Measurements from ENCODE around the gene UBE3C.
"Not testable (repeated sequence)": the region's sequence is repeated elsewhere in the genome, so short reads cannot be mapped to it uniquely, and the experiment has no call there.

The UBE3C gene

GRCh38 chr7:157274094-157274634 lies 135.4 kb downstream of the UBE3C start:
- DNase-seq = not testable (repeated sequence)

DNA sequence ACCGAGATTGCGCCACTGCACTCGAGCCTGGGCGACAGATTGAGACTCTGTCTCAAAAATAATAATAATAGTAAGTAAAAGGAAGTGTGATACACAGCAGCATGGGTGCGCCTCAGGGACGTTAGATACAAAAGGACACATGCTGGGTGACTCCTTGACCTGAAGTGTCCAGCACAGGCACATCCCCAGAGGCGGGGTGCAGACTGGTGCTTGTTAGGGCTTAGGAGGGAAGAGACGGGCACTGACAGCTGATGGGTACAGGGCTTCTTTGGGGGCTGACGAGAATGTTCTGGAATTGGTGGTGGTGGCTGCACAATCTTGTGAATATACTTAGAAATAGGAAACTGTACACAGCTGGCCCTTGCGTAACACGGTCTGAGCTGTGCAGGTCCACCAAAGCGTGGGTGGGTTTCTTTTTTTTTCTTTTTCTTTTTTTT lies 136.3 kb downstream of the UBE3C start:
- peak in 1 of 2 donors; percentile 25 for DNase-seq

GRCh38 chr7:157276091-157276561 lies 137.4 kb downstream of the UBE3C start:
- no peak for DNase-seq

DNA sequence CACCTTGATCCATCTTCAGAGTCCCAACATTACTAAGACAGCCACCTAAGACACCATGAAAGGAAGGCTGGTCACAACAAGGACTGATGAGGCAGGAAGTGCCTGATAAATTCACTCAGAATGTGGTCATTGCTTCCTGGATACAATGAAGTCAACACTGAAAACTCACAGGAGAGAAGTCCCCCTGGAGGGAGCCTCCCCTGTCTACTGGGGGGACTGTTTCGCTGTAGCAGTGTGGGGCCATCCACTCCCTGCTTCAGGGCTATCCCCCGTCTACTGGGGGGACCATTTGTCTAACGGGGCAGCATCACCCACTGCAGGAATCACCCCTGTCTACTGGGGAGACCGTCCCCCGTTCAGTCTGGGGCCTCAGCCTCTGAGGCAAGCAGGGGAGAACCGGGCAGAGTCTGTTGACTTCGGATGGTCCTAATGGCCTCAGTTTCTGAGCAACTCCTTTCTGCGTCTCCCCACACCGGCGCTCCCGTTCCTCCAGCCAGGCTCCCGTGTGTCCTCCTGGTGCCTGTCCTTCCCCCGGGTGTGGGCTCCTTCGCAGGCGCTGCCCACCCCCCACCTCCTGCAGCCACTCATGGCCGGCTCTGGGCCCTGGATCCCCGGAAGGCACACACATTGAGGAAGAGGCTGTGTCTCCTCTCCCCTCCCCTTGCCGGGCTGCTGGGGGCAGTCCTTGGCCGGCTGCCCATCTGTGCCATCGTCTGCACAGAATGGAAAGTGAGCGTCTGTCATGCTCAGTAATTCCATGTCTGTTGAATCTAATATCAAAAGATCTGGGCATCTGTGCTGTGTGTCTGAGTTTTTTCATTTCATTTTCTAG lies 138.2 kb downstream of the UBE3C start:
- peak; percentile 25 to 40 for DNase-seq

DNA sequence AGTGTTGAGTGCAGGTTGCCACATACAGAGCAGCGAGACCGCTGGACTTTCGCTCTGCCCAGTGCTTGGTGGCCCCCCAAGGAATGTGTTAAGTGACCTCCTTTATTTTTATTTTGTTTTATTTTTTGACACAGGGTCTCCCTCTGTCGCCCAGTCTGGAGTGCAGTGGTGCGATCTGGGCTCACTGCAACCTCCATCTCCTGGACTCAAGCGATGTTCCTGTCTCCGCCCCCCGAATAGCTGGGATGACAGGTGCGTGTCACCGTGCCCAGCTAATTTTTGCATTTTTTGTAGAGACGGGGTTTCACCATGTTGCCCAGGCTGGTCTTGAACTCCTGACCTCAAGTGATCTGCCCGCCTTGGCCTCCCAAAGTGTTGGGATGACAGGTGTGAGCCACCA lies 138.8 kb downstream of the UBE3C start:
- not testable (repeated sequence) for DNase-seq

DNA sequence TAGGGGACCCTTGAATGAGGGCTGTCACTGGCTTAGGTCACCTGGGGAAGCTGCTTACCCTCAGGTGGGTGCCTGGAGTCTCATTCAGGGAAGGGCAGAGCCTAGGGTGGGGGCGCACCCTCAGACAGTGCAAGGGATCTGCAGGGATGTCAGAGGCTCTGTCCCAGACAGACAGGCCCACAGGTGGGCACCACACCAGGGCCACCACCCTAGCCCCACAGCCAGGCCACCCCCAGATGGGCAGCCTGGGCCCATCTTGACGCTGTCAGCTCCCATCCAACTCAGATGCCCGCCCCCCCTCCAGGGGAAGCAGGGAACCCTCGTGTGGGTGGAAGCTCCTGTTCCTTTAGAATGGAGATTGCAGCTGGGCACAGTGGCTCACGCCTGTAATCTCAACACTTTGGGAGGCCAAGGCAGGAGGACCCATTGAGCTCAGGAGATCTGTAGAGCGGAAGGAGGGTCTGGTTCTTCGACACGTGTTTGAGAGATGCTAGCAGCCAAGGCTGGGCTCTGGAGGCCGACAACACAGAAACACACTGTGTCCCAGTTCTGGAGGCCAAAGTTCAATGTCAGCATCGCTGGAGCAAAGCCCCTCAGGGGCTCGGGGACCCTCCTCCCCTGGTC lies 139.6 kb downstream of the UBE3C start:
- DNase-seq = no peak

- DNase-seq = peak in 1 of 2 donors; percentile 13
Measured at GRCh38 chr7:157278791-157279724, 140.3 kb downstream of the UBE3C start.

GRCh38 chr7:157279741-157280215 lies 141.1 kb downstream of the UBE3C start:
- no peak for DNase-seq

GRCh38 chr7:157280216-157280841 lies 141.6 kb downstream of the UBE3C start:
- DNase-seq = no peak

DNA sequence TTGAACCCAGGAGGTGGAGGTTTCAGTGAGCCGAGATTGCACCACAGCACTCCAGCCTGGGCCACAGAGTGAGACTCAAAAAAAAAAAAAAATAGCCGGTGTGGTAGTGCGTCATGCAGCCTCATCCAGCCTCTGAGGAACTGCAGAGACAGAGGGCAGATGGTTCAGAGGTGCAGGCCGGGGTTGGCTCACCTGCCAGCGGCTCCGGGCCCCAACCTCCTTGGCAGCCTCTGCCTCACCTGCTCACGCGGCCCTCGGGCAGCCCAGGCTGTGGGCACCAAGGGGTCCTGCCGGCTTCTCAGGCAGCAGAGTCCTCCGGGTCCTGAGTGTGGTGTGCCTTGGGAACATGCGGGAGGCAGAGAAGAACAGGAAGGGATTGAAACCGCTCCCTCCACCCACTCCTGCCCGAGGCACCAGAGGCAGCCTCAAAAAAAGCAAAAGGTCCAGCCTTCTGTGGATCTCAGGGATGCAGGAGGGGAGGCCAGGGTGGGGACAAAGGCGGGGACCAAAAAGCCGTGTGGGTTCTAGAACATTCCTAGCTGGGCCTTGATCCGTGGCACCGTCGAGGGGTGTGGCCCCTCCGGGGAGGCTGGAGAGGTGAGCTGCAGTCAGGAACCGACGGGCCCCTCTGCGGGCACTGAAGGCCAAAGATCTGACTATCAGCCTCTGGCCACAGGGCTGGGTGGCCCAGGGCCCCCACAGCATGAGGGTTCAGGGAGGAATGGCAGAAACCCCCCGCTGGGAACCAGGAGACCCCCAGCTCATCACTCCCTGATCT lies 142.7 kb downstream of the UBE3C start:
- no peak for DNase-seq

DNA sequence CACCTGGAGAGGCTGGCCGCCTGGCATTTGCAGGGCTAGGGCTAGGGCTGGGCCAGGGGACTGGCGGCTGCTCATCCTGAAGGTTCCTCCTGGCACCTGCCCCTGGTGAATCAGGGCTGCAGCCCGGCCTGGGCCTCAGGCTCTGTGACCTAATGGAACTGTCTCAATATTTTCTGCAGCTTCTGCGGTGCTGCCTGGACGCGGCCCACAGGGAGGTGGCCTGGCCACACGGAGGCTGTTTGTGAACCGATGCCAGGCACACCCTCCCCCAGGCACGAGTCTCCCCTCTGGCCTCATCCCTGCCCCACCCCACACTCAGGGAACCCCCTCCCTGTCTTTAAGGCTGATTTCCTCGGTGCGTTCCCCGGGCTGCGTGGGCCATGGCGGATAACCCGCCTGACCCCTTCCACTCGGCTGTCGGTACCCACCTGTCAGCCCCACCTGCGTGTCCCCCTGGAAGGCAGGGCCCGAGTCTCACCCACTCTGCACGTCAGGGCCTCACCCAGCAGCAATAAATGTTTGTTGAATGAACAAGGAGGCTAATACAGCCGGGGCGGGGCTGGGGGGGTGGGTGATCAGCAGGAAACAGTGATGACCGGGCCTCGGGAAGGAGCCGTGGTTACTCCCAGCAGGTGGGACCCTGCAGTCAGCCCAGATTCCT lies 143.5 kb downstream of the UBE3C start:
- no peak for DNase-seq

GRCh38 chr7:157284229-157285014 lies 145.7 kb downstream of the UBE3C start:
- no peak for DNase-seq

GRCh38 chr7:157291404-157292080 lies 152.8 kb downstream of the UBE3C start:
- DNase-seq = no peak

DNA sequence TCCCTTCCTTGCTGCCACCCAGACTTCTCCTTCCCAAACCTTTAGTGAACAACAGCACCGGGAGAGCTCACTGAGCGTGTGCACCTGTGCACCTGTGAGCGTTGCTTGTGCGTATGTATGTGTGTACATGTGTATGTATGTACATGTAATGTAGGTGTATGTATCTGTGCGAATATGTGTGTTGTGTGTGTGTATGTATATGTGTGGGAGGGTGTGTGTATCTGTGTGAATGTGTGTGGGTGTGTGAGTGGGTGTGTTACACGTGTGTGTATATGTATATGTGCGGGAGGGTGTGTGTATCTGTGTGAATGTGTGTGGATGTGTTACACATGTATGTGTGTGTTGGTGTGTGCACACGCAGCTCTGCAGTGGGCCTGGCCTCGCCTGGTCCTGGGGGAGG lies 153.5 kb downstream of the UBE3C start:
- no peak for DNase-seq

DNA sequence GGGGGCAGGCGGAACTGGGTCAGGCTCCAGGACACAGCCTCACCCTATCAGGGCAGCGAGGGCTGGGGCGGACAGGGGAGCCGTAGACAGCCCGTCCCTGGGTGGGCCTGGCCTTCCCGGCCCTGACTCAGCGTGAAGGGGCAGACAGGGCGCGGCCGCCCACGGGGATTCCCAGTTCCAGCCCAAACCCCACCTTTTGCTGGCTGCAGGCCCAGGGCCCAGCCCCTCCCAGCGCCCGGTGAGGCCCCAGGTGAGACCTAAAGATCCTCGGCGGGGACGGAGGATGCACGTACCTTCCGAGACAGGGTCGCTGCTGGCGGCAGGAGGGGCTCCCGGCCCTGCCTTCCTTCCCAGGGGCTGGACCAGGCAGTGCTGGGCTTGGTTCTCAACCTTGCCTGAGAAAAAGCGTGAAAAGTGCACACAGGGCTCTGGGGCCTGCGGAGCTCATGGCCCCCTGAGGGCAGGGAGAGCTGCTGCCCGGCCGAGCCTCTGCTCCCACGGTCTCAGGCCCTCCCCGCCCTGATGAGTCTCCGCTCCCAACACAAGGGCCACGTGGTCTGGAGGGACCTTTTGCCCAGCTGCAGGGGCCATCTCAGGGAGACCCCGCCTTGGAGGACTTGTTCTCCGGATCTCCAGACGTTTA lies 154.2 kb downstream of the UBE3C start:
- no peak for DNase-seq

DNA sequence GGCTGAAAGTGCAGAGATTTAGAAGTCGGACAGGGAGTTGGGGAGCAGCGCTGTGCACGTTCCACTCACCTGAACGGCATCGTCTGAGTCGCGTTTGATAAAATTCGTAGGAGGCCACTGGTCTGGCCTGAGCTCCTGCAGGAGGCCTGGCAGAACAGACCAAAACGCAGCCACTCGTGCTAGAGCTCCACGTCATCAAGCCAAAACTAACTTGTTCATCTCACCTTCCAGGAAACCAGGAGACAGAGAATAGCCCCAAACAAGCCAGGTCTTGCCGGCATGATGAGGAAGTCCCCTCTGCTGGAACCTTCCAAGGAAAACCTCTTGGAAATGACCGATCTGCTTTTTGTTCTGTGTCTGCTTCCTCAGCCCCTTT lies 154.7 kb downstream of the UBE3C start:
- no peak for DNase-seq

GRCh38 chr7:157294773-157295172 lies 156.0 kb downstream of the UBE3C start:
- DNase-seq = no peak

DNA sequence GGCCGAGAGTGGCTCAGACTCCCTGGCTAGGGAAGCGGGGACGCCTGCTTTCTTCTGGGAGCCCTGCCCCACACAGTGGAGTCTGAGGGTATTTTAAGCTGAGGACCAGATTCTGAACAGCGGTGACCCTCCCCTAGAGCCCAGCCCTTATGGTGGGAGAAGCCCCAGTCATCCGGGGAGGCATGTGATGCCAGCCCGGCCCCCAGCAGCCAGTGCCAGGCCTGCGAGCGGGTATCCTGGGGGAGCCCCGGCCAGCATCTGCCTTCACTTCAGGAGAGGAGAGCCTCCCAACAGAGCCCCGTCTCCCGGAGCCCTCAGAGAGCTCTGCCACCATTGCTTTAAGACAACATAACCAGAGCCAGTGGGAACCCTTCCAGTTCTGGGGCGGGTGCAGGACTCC lies 156.6 kb downstream of the UBE3C start:
- no peak for DNase-seq

- no peak for DNase-seq
Measured at GRCh38 chr7:157297185-157297584, 158.5 kb downstream of the UBE3C start.
